Spinal cord (tissue), 10 donors: ENCODE data around the gene LRP1B. TPM values are rescaled to one million over a fixed set of nuclear protein-coding genes. Genes with fewer than 3 reads are reported as not detected.

Experiments used
- DNase-seq, 6 donors: peaks; one replicate each; pipeline versions ENCODE4 v3.0.0 to v3.0.0-alpha.2; 2013 to 2015; ENCODE audit warnings: low spot score in 6 of 6, low read depth in 4 of 6
- H3K27ac ChIP-seq: one replicate; pipeline ENCODE4 v1.5.1; 2013; ENCODE audit warnings: low read depth, low read length, control low read depth
- H3K27me3 ChIP-seq: one replicate; pipeline ENCODE4 v1.6.1; 2013; ENCODE audit warnings: low read length; ENCODE audit not compliant: control insufficient read depth, insufficient read depth
- H3K36me3 ChIP-seq: one replicate; pipeline ENCODE4 v1.6.1; 2013; ENCODE audit warnings: low read length; ENCODE audit not compliant: control insufficient read depth, insufficient read depth
- H3K4me1 ChIP-seq: one replicate; pipeline ENCODE4 v1.6.1; 2013; ENCODE audit warnings: low read length; ENCODE audit not compliant: control insufficient read depth, insufficient read depth
- H3K4me3 ChIP-seq: one replicate; pipeline ENCODE4 v1.5.1; 2013; ENCODE audit warnings: low read depth, low read length, control low read depth
- H3K9me3 ChIP-seq: one replicate; pipeline ENCODE4 v1.6.1; 2013; ENCODE audit warnings: low read length; ENCODE audit not compliant: control insufficient read depth, insufficient read depth
- WGBS: methylation state at CpG from one replicate; pipeline ENCODE4 v1.1.5; 2013; ENCODE audit warnings: missing lambda C conversion rate; ENCODE audit not compliant: insufficient coverage; 5-methylcytosine and 5-hydroxymethylcytosine counted together
- polyA plus RNA-seq, 2 donors: library from polyadenylated mRNA; unstranded; fragments of 120-200 nt; gene quantifications; one replicate each; pipeline ENCODE4 v1.2.1, GENCODE V29; 2013; ENCODE audit not compliant: insufficient read length in 2 of 2
- total RNA-seq, 2 donors: library from RNA; depleted of rRNA in 1 of 2; stranded (reverse); fragments of 120-200 nt in 1 of 2; fragments of >200 nt in 1 of 2; gene quantifications; one replicate each; pipeline versions ENCODE4 v1.2.3 to v1.2.4, GENCODE V29; 2013 to 2014
- donor health status: healthy.

The LRP1B gene
- total and polyA plus RNA-seq, 4 donors = 22.1 to 70.2 (median 32.1) TPM

- Histone ChIP-seq H3K27ac (no peak overlapping the region), H3K9me3 (no peaks in the 10 kb centered on the region), H3K36me3 (no peaks in the 10 kb centered on the region), H3K27me3 (no peaks in the 10 kb centered on the region), H3K4me3 (no peak overlapping the region), H3K4me1 (no peaks in the 10 kb centered on the region)
- no peak for DNase-seq
- 91% methylated on average over 4 of the region's 6 CpGs for WGBS
Observed at GRCh38 chr2:141499123-141499522, 631.7 kb downstream of the LRP1B start.

GRCh38 chr2:141498561-141498960, 632.3 kb downstream of the LRP1B start:
- no peaks in the 10 kb centered on the region for H3K4me1 ChIP-seq
- H3K27ac ChIP-seq = no peak overlapping the region
- H3K4me3 ChIP-seq = no peak overlapping the region
- H3K36me3 ChIP-seq = no peaks in the 10 kb centered on the region
- DNase-seq = no peak
- no CpG with 5 or more reads among the region's 1 CpG for WGBS
- H3K9me3 ChIP-seq = no peaks in the 10 kb centered on the region
- no peaks in the 10 kb centered on the region for H3K27me3 ChIP-seq

- Histone ChIP-seq H3K27me3 (no peaks in the 10 kb centered on the region), H3K4me3 (no peak overlapping the region), H3K4me1 (no peaks in the 10 kb centered on the region), H3K27ac (no peak overlapping the region), H3K36me3 (no peaks in the 10 kb centered on the region), H3K9me3 (no peaks in the 10 kb centered on the region)
- DNase-seq = no peak
- no CpG with 5 or more reads among the region's 4 CpGs for WGBS
Observed at GRCh38 chr2:141497272-141497671, 633.5 kb downstream of the LRP1B start.

GRCh38 chr2:141496810-141497209, 634.0 kb downstream of the LRP1B start:
- Histone ChIP-seq H3K27ac (no peak overlapping the region), H3K4me1 (no peaks in the 10 kb centered on the region), H3K9me3 (no peaks in the 10 kb centered on the region), H3K27me3 (no peaks in the 10 kb centered on the region), H3K4me3 (no peak overlapping the region), H3K36me3 (no peaks in the 10 kb centered on the region)
- WGBS = no CpG with 5 or more reads among the region's 2 CpGs
- DNase-seq = no peak

- Histone ChIP-seq H3K36me3 (no peaks in the 10 kb centered on the region), H3K27me3 (no peaks in the 10 kb centered on the region), H3K4me3 (no peak overlapping the region), H3K4me1 (no peaks in the 10 kb centered on the region), H3K27ac (no peak overlapping the region), H3K9me3 (no peaks in the 10 kb centered on the region)
- no peak for DNase-seq
- WGBS = 85% methylated on average over 1 of the region's 1 CpG
Observed at GRCh38 chr2:141493936-141494335, 636.9 kb downstream of the LRP1B start.

- H3K4me1 ChIP-seq = no peaks in the 10 kb centered on the region
- DNase-seq = no peak
- H3K27me3 ChIP-seq = no peaks in the 10 kb centered on the region
- no CpG with 5 or more reads among the region's 3 CpGs for WGBS
- H3K9me3 ChIP-seq = no peaks in the 10 kb centered on the region
- no peak overlapping the region for H3K4me3 ChIP-seq
- H3K36me3 ChIP-seq = no peaks in the 10 kb centered on the region
- H3K27ac ChIP-seq = no peak overlapping the region
Observed at GRCh38 chr2:141492816-141493215, 638.0 kb downstream of the LRP1B start.

- no peak overlapping the region for H3K27ac ChIP-seq
- H3K4me3 ChIP-seq = no peak overlapping the region
- no peaks in the 10 kb centered on the region for H3K36me3 ChIP-seq
- no peak for DNase-seq
- H3K4me1 ChIP-seq = no peaks in the 10 kb centered on the region
- no CpG with 5 or more reads among the region's 1 CpG for WGBS
- H3K9me3 ChIP-seq = no peaks in the 10 kb centered on the region
- H3K27me3 ChIP-seq = no peaks in the 10 kb centered on the region
Observed at GRCh38 chr2:141490886-141491285, 639.9 kb downstream of the LRP1B start.

GRCh38 chr2:141482697-141483096, 648.1 kb downstream of the LRP1B start:
- no peaks in the 10 kb centered on the region for H3K36me3 ChIP-seq
- DNase-seq = no peak
- no peak overlapping the region for H3K27ac ChIP-seq
- no peak overlapping the region for H3K4me3 ChIP-seq
- no peaks in the 10 kb centered on the region for H3K4me1 ChIP-seq
- no CpG with 5 or more reads among the region's 3 CpGs for WGBS
- no peaks in the 10 kb centered on the region for H3K9me3 ChIP-seq
- no peaks in the 10 kb centered on the region for H3K27me3 ChIP-seq

- no peaks in the 10 kb centered on the region for H3K36me3 ChIP-seq
- H3K4me1 ChIP-seq = no peaks in the 10 kb centered on the region
- no peaks in the 10 kb centered on the region for H3K9me3 ChIP-seq
- H3K4me3 ChIP-seq = no peak overlapping the region
- H3K27me3 ChIP-seq = no peaks in the 10 kb centered on the region
- no peak overlapping the region for H3K27ac ChIP-seq
- DNase-seq = no peak
- WGBS = 49% methylated on average over 3 of the region's 6 CpGs
Observed at GRCh38 chr2:141475801-141476200, 655.0 kb downstream of the LRP1B start.

GRCh38 chr2:141468761-141469160, 662.1 kb downstream of the LRP1B start:
- Histone ChIP-seq H3K27ac (no peak overlapping the region), H3K4me1 (no peaks in the 10 kb centered on the region), H3K36me3 (no peaks in the 10 kb centered on the region), H3K27me3 (no peaks in the 10 kb centered on the region), H3K9me3 (no peaks in the 10 kb centered on the region), H3K4me3 (no peak overlapping the region)
- WGBS = 26% methylated on average over 5 of the region's 6 CpGs
- DNase-seq = peak in 1 of 6 donors; percentile 12
